Neural cell (in vitro differentiated cells): ENCODE data around the gene MEGF6.

Experiments
- EZH2 ChIP-seq: fragments of 200-600, 300-800 bp; shearing (Covaris generic), sonication (generic); IDR thresholded peaks from 2 replicates; pipeline ENCODE4 v1.6.1; 2014; ENCODE audit warnings: antibody characterized with exemption, low read length, borderline replicate concordance, mild to moderate bottlenecking; ENCODE audit not compliant: insufficient read depth, poor library complexity, severe bottlenecking
- TF ChIP-seq, protein P1 (sequence below): fragments of 450-650 bp; IDR thresholded peaks from 2 replicates; pipeline ENCODE4 v1.5.1; 2014; ENCODE audit warnings: antibody characterized with exemption, mild to moderate bottlenecking, moderate library complexity; ENCODE audit not compliant: poor library complexity, severe bottlenecking

DNA sequence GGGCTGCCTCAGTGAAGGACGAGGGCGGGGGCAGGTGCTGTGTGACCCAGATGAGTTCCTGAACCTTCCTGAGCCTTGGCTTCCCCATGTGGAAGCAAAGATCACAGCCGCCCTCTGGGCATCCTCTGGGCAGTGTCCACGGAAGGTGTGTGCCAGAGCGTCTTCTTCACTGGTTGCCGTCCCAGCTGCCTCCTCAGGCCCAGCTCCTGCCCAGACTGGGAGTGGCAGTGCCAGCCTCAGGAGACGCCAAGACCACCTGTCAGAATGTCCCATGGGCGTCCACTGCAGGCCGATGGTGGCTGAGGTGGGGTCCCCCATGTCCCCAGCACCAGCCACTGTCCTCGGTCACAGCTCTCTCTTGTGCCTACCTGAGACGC is 146.7 kb downstream of the MEGF6 start:
- TF ChIP-seq, protein P1, sequence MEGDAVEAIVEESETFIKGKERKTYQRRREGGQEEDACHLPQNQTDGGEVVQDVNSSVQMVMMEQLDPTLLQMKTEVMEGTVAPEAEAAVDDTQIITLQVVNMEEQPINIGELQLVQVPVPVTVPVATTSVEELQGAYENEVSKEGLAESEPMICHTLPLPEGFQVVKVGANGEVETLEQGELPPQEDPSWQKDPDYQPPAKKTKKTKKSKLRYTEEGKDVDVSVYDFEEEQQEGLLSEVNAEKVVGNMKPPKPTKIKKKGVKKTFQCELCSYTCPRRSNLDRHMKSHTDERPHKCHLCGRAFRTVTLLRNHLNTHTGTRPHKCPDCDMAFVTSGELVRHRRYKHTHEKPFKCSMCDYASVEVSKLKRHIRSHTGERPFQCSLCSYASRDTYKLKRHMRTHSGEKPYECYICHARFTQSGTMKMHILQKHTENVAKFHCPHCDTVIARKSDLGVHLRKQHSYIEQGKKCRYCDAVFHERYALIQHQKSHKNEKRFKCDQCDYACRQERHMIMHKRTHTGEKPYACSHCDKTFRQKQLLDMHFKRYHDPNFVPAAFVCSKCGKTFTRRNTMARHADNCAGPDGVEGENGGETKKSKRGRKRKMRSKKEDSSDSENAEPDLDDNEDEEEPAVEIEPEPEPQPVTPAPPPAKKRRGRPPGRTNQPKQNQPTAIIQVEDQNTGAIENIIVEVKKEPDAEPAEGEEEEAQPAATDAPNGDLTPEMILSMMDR: no peak
- TF ChIP-seq EZH2: no peak
